ENCODE measurements around the gene ARRDC2. TPM values are rescaled to one million over a fixed set of nuclear protein-coding genes. Genes with fewer than 3 reads are reported as not detected.

Gene ARRDC2
- total RNA-seq, 4 donors from 2014 or later = 38.5 to 140 (median 84.0) TPM

DNA sequence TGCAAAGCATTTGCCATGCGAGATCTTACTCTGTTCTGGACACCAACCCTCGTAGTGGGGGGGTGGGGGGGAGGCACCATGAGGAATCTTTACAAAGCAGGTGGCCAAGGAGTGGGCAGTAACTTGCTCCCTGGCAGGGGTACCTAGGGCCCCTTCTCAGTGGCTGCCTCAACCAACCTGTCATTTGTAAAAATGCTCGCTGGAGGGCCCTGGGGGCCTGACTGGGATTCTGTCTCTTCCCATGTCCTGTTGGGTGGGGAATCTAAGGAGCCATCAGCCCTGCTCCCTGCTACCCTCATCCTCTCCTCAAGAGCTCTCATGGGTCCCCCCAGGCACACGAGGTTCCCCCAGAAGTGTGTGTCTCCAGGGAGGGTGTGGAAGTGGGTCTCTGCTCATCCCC, 39.6 kb upstream of the ARRDC2 start:
- TF ChIP-seq, protein P1, sequence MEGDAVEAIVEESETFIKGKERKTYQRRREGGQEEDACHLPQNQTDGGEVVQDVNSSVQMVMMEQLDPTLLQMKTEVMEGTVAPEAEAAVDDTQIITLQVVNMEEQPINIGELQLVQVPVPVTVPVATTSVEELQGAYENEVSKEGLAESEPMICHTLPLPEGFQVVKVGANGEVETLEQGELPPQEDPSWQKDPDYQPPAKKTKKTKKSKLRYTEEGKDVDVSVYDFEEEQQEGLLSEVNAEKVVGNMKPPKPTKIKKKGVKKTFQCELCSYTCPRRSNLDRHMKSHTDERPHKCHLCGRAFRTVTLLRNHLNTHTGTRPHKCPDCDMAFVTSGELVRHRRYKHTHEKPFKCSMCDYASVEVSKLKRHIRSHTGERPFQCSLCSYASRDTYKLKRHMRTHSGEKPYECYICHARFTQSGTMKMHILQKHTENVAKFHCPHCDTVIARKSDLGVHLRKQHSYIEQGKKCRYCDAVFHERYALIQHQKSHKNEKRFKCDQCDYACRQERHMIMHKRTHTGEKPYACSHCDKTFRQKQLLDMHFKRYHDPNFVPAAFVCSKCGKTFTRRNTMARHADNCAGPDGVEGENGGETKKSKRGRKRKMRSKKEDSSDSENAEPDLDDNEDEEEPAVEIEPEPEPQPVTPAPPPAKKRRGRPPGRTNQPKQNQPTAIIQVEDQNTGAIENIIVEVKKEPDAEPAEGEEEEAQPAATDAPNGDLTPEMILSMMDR (IDR thresholded peaks at IDR 0.05; ENCODE audit: low read depth) = no peak

- TF ChIP-seq, protein P1 (IDR thresholded peaks at IDR 0.05; ENCODE audit: low read depth) = no peak
Observed at GRCh38 chr19:17969096-17969792, 38.7 kb upstream of the ARRDC2 start.

DNA sequence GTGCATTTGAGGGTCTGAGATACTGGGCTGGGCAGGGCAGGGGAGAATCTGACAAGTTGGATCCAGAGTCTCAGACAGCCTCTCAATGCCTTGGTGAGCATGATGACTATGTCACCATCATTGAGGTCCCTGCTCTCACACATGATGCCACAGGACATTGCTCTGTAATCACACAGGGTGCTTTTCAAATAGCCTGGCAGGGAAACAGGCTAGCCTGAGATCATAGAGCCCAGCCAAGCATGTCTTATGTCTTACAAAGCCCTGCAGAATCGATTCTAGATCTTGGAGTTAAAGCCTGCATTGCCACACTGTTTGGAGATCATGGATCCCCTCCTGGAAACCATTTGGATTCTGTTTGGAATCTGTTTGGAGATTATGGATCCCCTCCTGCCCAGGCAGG, 35.7 kb upstream of the ARRDC2 start:
- TF ChIP-seq, protein P1 (IDR thresholded peaks at IDR 0.05; ENCODE audit: low read depth) = no peak

GRCh38 chr19:17973759-17974158, 34.2 kb upstream of the ARRDC2 start:
- TF ChIP-seq, protein P1 (IDR thresholded peaks at IDR 0.05; ENCODE audit: low read depth) = no peak

GRCh38 chr19:17974551-17974950, 33.4 kb upstream of the ARRDC2 start:
- TF ChIP-seq, protein P1 (IDR thresholded peaks at IDR 0.05; ENCODE audit: low read depth) = no peak

DNA sequence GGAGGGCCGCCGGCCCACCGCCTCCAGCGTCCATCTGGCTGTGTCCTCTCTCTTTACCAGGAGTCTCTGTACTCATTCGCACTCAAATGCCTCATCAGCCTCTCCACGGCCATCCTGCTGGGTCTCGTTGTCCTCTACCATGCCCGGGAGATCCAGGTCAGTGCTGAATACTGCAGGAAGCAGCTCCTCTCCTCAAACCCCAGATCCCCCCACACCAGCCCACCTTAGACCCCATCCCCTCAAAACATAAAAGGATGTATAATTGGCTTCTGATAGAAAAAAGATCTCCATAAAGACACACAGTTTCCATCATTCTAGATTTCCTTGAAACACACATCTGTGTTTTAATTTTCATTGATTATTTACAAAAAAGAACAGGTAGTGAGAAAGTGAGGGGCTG, 32.9 kb upstream of the ARRDC2 start:
- TF ChIP-seq, protein P1 (IDR thresholded peaks at IDR 0.05; ENCODE audit: low read depth) = no peak

- TF ChIP-seq, protein P1 (IDR thresholded peaks at IDR 0.05; ENCODE audit: low read depth) = no peak
Observed at GRCh38 chr19:17977021-17977420, 30.9 kb upstream of the ARRDC2 start.

Measured in subcutaneous adipose tissue (tissue), 4 donors.